ENCODE data around the gene SOAT2.

DNA sequence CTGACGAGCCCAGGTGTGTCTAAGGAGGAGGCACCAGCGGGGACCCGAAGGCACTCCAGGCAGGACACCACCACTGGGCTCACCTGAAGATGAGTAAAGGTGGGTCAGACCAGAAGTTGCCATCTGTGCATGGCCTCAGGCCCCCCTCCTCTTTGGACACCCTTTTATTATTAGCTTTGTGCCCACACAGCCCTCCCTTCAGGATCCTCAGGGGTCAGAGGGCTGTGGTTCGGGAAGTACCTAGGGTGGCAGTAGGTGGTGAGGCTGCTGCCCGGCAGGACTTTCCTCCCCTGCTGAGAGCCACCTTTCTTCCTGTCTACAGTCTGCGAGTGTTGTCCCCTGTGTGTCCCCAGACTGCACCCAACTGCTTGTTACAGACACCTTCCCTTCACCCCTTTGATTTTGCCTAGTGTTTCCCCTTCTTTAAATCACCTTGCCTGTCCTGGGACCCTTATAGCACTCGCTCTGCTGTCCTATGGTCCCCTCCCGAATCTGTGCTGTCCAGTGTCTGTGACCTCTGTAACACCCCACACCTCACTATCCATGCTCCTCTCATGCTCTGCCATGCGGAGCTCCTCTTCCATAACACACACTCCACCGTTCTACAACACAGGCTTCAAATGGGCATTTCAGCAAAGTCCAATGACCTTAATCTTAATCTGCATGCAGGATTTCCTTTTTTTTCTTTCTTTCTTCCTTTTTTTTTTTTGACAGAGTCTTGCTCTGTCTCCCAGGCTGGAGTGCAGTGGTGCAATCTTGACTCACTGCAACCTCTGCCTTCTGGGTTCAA is 25.7 kb downstream of the SOAT2 start:
- TF ChIP-seq CTCF (IDR thresholded peaks at IDR 0.05) (no peak), POLR2A (IDR thresholded peaks at IDR 0.05) (no peak), EP300 (IDR thresholded peaks at IDR 0.05; ENCODE audit: low read depth) (no peak)

Measured in transverse colon (tissue), 3 donors.